ENCODE results near the gene NXT2.

Gene NXT2

DNA sequence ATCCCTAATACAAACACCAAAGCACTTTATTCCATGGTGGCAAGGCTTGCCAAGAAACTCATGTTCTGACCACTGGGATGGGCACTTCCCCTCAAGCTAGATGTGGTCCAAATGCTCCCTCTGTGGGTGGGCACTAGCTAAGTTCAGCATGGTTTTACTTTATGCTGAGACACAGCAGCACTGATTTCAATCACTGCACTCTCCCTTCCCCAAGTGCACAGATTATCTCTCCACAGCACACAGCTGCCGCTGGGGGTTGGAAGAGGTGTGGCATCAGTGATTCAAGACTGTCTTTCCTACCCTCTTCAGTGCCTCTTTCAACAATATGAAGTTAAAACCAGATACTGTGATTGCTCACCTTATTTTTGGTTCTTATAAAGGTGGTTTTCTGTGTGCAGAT, 38.2 kb upstream of the NXT2 start:
- H3K9ac ChIP-seq (ENCODE audit: low read depth, low read length, poor library complexity, severe bottlenecking) = no peak overlapping the region
- H3K9me3 ChIP-seq (ENCODE audit: insufficient read depth, low read depth, low read length) = no peaks in the 10 kb centered on the region
- no peaks in the 10 kb centered on the region for H3K4me1 ChIP-seq (ENCODE audit: insufficient read depth, low read length, poor library complexity, severe bottlenecking)
- H3F3A ChIP-seq (ENCODE audit: low read depth) = no peaks in the 10 kb centered on the region
- H3K27me3 ChIP-seq (ENCODE audit: insufficient read depth, low read length, poor library complexity, severe bottlenecking) = no peaks in the 10 kb centered on the region
- TF ChIP-seq CTCF (conservative IDR thresholded peaks at IDR 0.05; ENCODE audit: low read length) (no peak), EZH2phosphoT487 (IDR thresholded peaks at IDR 0.05; ENCODE audit: borderline replicate concordance) (no peak)
- H3K36me3 ChIP-seq (ENCODE audit: insufficient read depth, low read length) = no peaks in the 10 kb centered on the region
- no peak overlapping the region for H2AFZ ChIP-seq (ENCODE audit: low read length)
- no peak overlapping the region for H3K4me2 ChIP-seq (ENCODE audit: low read depth, low read length, poor library complexity, severe bottlenecking)
- H3K4me3 ChIP-seq (ENCODE audit: low read length, poor library complexity, severe bottlenecking) = no peak overlapping the region
- H4K20me1 ChIP-seq (ENCODE audit: insufficient read depth, low read length, poor library complexity, severe bottlenecking) = no peaks in the 10 kb centered on the region
- no peaks in the 10 kb centered on the region for H3K79me2 ChIP-seq (ENCODE audit: insufficient read depth, low read length)
- no peaks in the 10 kb centered on the region for H3K9me2 ChIP-seq (replicated peaks; ENCODE audit: low read depth, low read length)

DNA sequence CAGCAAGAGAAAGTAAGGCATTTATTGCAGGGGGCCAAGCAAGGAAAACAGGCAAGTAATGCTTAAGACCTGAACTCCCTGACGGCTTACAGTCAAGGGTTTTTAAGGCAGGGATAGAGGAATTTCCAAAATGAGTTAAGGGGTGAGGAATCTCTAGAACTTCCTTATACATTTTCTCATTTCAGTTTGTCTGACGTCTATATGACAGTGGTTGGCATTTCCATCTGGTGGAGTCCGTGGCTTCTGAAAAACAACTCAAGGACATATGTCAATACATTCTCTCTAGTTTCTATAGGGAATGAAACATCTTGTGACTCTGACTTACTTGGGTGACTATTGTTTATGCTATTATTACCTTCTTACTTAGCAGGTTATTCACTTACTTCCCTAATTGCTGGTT, 35.5 kb upstream of the NXT2 start:
- Histone ChIP-seq H2AFZ (ENCODE audit: low read length) (no peak overlapping the region), H3K36me3 (ENCODE audit: insufficient read depth, low read length) (no peaks in the 10 kb centered on the region), H3K4me2 (ENCODE audit: low read depth, low read length, poor library complexity, severe bottlenecking) (no peak overlapping the region), H3F3A (ENCODE audit: low read depth) (no peaks in the 10 kb centered on the region), H3K9ac (ENCODE audit: low read depth, low read length, poor library complexity, severe bottlenecking) (no peak overlapping the region), H4K20me1 (ENCODE audit: insufficient read depth, low read length, poor library complexity, severe bottlenecking) (no peaks in the 10 kb centered on the region), H3K4me3 (ENCODE audit: low read length, poor library complexity, severe bottlenecking) (no peak overlapping the region), H3K9me3 (ENCODE audit: insufficient read depth, low read depth, low read length) (no peaks in the 10 kb centered on the region), H3K27me3 (ENCODE audit: insufficient read depth, low read length, poor library complexity, severe bottlenecking) (no peaks in the 10 kb centered on the region), H3K79me2 (ENCODE audit: insufficient read depth, low read length) (no peaks in the 10 kb centered on the region), H3K9me2 (replicated peaks; ENCODE audit: low read depth, low read length) (no peaks in the 10 kb centered on the region), H3K4me1 (ENCODE audit: insufficient read depth, low read length, poor library complexity, severe bottlenecking) (no peaks in the 10 kb centered on the region)
- no peak for TF ChIP-seq CTCF (conservative IDR thresholded peaks at IDR 0.05; ENCODE audit: low read length)
- TF ChIP-seq EZH2phosphoT487 (IDR thresholded peaks at IDR 0.05; ENCODE audit: borderline replicate concordance) = no peak

- Histone ChIP-seq H2AFZ (ENCODE audit: low read length) (no peak overlapping the region), H3K9ac (ENCODE audit: low read depth, low read length, poor library complexity, severe bottlenecking) (no peak overlapping the region), H3F3A (ENCODE audit: low read depth) (no peaks in the 10 kb centered on the region), H3K4me3 (ENCODE audit: low read length, poor library complexity, severe bottlenecking) (no peak overlapping the region), H3K4me2 (ENCODE audit: low read depth, low read length, poor library complexity, severe bottlenecking) (no peak overlapping the region), H3K27me3 (ENCODE audit: insufficient read depth, low read length, poor library complexity, severe bottlenecking) (no peaks in the 10 kb centered on the region), H4K20me1 (ENCODE audit: insufficient read depth, low read length, poor library complexity, severe bottlenecking) (no peaks in the 10 kb centered on the region), H3K4me1 (ENCODE audit: insufficient read depth, low read length, poor library complexity, severe bottlenecking) (no peaks in the 10 kb centered on the region), H3K9me2 (replicated peaks; ENCODE audit: low read depth, low read length) (no peaks in the 10 kb centered on the region), H3K9me3 (ENCODE audit: insufficient read depth, low read depth, low read length) (no peaks in the 10 kb centered on the region), H3K36me3 (ENCODE audit: insufficient read depth, low read length) (no peaks in the 10 kb centered on the region), H3K79me2 (ENCODE audit: insufficient read depth, low read length) (no peaks in the 10 kb centered on the region)
- TF ChIP-seq EZH2phosphoT487 (IDR thresholded peaks at IDR 0.05; ENCODE audit: borderline replicate concordance) (no peak), CTCF (conservative IDR thresholded peaks at IDR 0.05; ENCODE audit: low read length) (no peak)
These were observed 27.7 kb upstream of the NXT2 start for GRCh38 chrX:109508915-109509314.
